Right ventricle myocardium inferior (tissue), 1 donor: ENCODE measurements around the gene HSPA4. TPM values are rescaled to one million over a fixed set of nuclear protein-coding genes. Genes with fewer than 3 reads are reported as not detected.
"Not testable (repeated sequence)": the region's sequence is repeated elsewhere in the genome, so short reads cannot be mapped to it uniquely, and the experiment has no call there.

Source experiments
- ATAC-seq: fragments of 200-7000 bp; cut with Tn5 transposase; one replicate; pipeline ENCODE4 v1.9.1; 2020; ENCODE audit warnings: mild to moderate bottlenecking, moderate library complexity
- DNase-seq: peaks from one replicate; pipeline ENCODE4 v3.0.0; 2021; ENCODE audit errors: missing footprints
- intact Hi-C: fragments of 100-400 bp; cut with DNase I; formaldehyde crosslinking; loops from one replicate; pipeline ENCODE4 v1.11.0; 2022
- long read RNA-seq: library from polyadenylated mRNA; unstranded; transcript quantifications from one replicate; pipeline ENCODE4 v2.0.0, GENCODE V29; 2021
- total RNA-seq: library from RNA; stranded (reverse); fragmentation: NEBNext Ultra II Directional; extraction: Animal tissue kit (Norgen Biotek cat#: 25700); gene quantifications from one replicate; pipeline ENCODE4 v1.2.1, GENCODE V29; 2021
- donor health status: DM: no; HTN: yes; CAD: no; lungs with severe emphysema.

HSPA4 gene
- total RNA-seq, result 77.4 TPM
- long read RNA-seq, full-length matches to known transcripts, result 38 of 42 reads
- long read RNA-seq, partial matches to known transcripts, result 1 of 42 reads
- long read RNA-seq, other reads (novel, unspliced or antisense), result 3 of 42 reads

- ATAC-seq (peak; percentile 94), DNase-seq (peak; percentile 98)
- intact Hi-C loops, result loop anchor here (2.0 kb wide), 1 partner anchor 89 kb away; the partner anchor contains the start of gene AFF4
These were observed at the start of gene HSPA4 for GRCh38 chr5:133051542-133052316. HSPA4 (plus strand) TSS chr5:133052013; CDS start chr5:133052251, 238 bp downstream.

GRCh38 chr5:133006653-133007052 is 45.2 kb upstream of the HSPA4 start:
- intact Hi-C loops, result no loop called here
- ATAC-seq (no peak), DNase-seq (no peak)

GRCh38 chr5:133008455-133008854 is 43.4 kb upstream of the HSPA4 start:
- ATAC-seq, intact Hi-C loops: not testable (repeated sequence)

GRCh38 chr5:133015466-133015865 is 36.3 kb upstream of the HSPA4 start:
- DNase-seq (no peak), ATAC-seq (no peak)

More at GRCh38 chr5:133008455-133008854, 43.4 kb upstream of the HSPA4 start:
- DNase-seq, result not testable (repeated sequence)

GRCh38 chr5:133017964-133018363 is 33.8 kb upstream of the HSPA4 start:
- no peak for ATAC-seq
- no peak for DNase-seq
- intact Hi-C loops, result no loop called here

More at GRCh38 chr5:133015466-133015865, 36.3 kb upstream of the HSPA4 start:
- intact Hi-C loops, result no loop called here

GRCh38 chr5:133019471-133019870 is 32.3 kb upstream of the HSPA4 start:
- intact Hi-C loops, DNase-seq, ATAC-seq: not testable (repeated sequence)

GRCh38 chr5:133025804-133026663 is 25.8 kb upstream of the HSPA4 start, which contains the start of gene ZCCHC10:
ZCCHC10 (minus strand) TSS chr5:133026549; CDS start chr5:133026537, 12 bp downstream.
- intact Hi-C loops, result no loop called here
- DNase-seq, result peak; percentile 97

GRCh38 chr5:133026664-133027153 is 25.1 kb upstream of the HSPA4 start:
- ATAC-seq (no peak), DNase-seq (no peak)
- intact Hi-C loops, result no loop called here

More at GRCh38 chr5:133025804-133026663, 25.8 kb upstream of the HSPA4 start, which contains the start of gene ZCCHC10:
- ATAC-seq, result peak; percentile 99

- no peak for DNase-seq
- intact Hi-C loops, result no loop called here
- no peak for ATAC-seq
These were observed 22.4 kb upstream of the HSPA4 start for GRCh38 chr5:133029416-133029815.

- DNase-seq (no peak), ATAC-seq (no peak)
- intact Hi-C loops, result no loop called here
These were observed 21.3 kb upstream of the HSPA4 start for GRCh38 chr5:133030343-133031005.

- DNase-seq (no peak), ATAC-seq (no peak)
- intact Hi-C loops, result no loop called here
These were observed 18.7 kb upstream of the HSPA4 start for GRCh38 chr5:133032852-133033742.

GRCh38 chr5:133034064-133034463 is 17.7 kb upstream of the HSPA4 start:
- intact Hi-C loops, result no loop called here
- ATAC-seq, result no peak
- no peak for DNase-seq

GRCh38 chr5:133035224-133035623 is 16.6 kb upstream of the HSPA4 start:
- no peak for ATAC-seq
- no peak for DNase-seq
- intact Hi-C loops, result no loop called here

GRCh38 chr5:133036677-133037076 is 15.1 kb upstream of the HSPA4 start:
- DNase-seq, intact Hi-C loops, ATAC-seq: not testable (repeated sequence)

GRCh38 chr5:133041157-133041784 is 10.5 kb upstream of the HSPA4 start:
- ATAC-seq (no peak), DNase-seq (no peak)
- intact Hi-C loops, result no loop called here

GRCh38 chr5:133041910-133042309 is 9.9 kb upstream of the HSPA4 start:
- DNase-seq (no peak), ATAC-seq (no peak)
- intact Hi-C loops, result no loop called here

- ATAC-seq, intact Hi-C loops, DNase-seq: not testable (repeated sequence)
These were observed 5.3 kb upstream of the HSPA4 start for GRCh38 chr5:133046560-133046959.
